Liver (tissue), 9 donors: ENCODE measurements around the gene ADRA2A. TPM values are rescaled to one million over a fixed set of nuclear protein-coding genes. Genes with fewer than 3 reads are reported as not detected.
A peak's percentile ranks its signal among the peaks of the same experiment; 100 is the strongest.

Experiments
- DNase-seq: peaks from one replicate; pipeline ENCODE4 v3.0.0-alpha.2; 2017; ENCODE audit warnings: low spot score
- H3K27ac ChIP-seq, 2 donors: one replicate each; pipeline ENCODE4 v1.7.0; 2013; ENCODE audit warnings: inconsistent platforms in 2 of 2, low read length in 2 of 2, control low read depth in 1 of 2, low read depth in 1 of 2, mild to moderate bottlenecking in 1 of 2
- H3K27me3 ChIP-seq, 4 donors: one replicate each; pipeline versions ENCODE4 v1.6.1 to v1.7.0; 2013; ENCODE audit warnings: low read length in 3 of 4, inconsistent platforms in 1 of 4, mild to moderate bottlenecking in 1 of 4, moderate library complexity in 1 of 4; ENCODE audit not compliant: control insufficient read depth in 4 of 4, insufficient read depth in 4 of 4
- H3K36me3 ChIP-seq, 4 donors: one replicate each; pipeline versions ENCODE4 v1.6.1 to v1.7.0; 2013; ENCODE audit warnings: low read length in 3 of 4, mild to moderate bottlenecking in 3 of 4, low read depth in 1 of 4, moderate library complexity in 1 of 4; ENCODE audit not compliant: control insufficient read depth in 4 of 4, insufficient read depth in 3 of 4
- H3K4me1 ChIP-seq, 4 donors: one replicate each; pipeline versions ENCODE4 v1.6.1 to v1.7.0; 2013; ENCODE audit warnings: low read length in 3 of 4, mild to moderate bottlenecking in 3 of 4, moderate library complexity in 1 of 4; ENCODE audit not compliant: control insufficient read depth in 4 of 4, insufficient read depth in 4 of 4
- H3K4me3 ChIP-seq, 3 donors: one replicate each; pipeline versions ENCODE4 v1.6.1 to v1.7.0; 2013; ENCODE audit warnings: low read length in 3 of 3, control low read depth in 1 of 3, low read depth in 1 of 3, mild to moderate bottlenecking in 1 of 3
- H3K9ac ChIP-seq, 2 donors: one replicate each; pipeline ENCODE4 v1.7.0; 2013; ENCODE audit warnings: low read length in 2 of 2, mild to moderate bottlenecking in 2 of 2, moderate library complexity in 2 of 2, control low read depth in 1 of 2, low read depth in 1 of 2
- H3K9me3 ChIP-seq, 4 donors: one replicate each; pipeline versions ENCODE4 v1.6.1 to v1.7.0; 2013; ENCODE audit warnings: low read length in 3 of 4; ENCODE audit not compliant: control insufficient read depth in 4 of 4
- EGR1 ChIP-seq, 2 donors: IDR thresholded peaks; 2 replicates each; pipeline ENCODE4 v1.6.1; 2016 to 2018; ENCODE audit warnings: antibody characterized with exemption in 2 of 2, low read depth in 2 of 2
- GABPA ChIP-seq, 2 donors: IDR thresholded peaks in 1 of 2; conservative IDR thresholded peaks in 1 of 2; 2 replicates each; pipeline ENCODE4 v1.6.1; 2016; ENCODE audit warnings: antibody characterized with exemption in 2 of 2, mild to moderate bottlenecking in 1 of 2, moderate library complexity in 1 of 2
- HNF4A ChIP-seq, 2 donors: conservative IDR thresholded peaks; 2 replicates each; pipeline ENCODE4 v1.6.1; 2016; ENCODE audit warnings: antibody characterized with exemption in 2 of 2, mild to moderate bottlenecking in 2 of 2
- RXRA ChIP-seq, 2 donors: IDR thresholded peaks; 2 replicates each; pipeline ENCODE4 v1.6.1; 2017 to 2018; ENCODE audit warnings: antibody characterized with exemption in 2 of 2, mild to moderate bottlenecking in 1 of 2
- WGBS: extraction: QIAGEN DNeasy Blood & Tissue Kit; methylation state at CpG from one replicate; pipeline ENCODE4 v1.1.7; 2013; 5-methylcytosine and 5-hydroxymethylcytosine counted together
- polyA plus RNA-seq, 2 donors: library from polyadenylated mRNA; stranded (reverse) in 1 of 2; unstranded in 1 of 2; fragments of 200-250 nt in 1 of 2; fragments of >200 nt in 1 of 2; fragmentation: Nextera tagmentation in 1 of 2; extraction: Ambion mirVana in 1 of 2; gene quantifications; one replicate each; pipeline versions ENCODE4 v1.2.1 to v1.2.3, GENCODE V29; 2013 to 2015
- total RNA-seq, 2 donors: library from RNA; depleted of rRNA; stranded (reverse); fragments of >200 nt; gene quantifications; one replicate each; pipeline ENCODE4 v1.2.3, GENCODE V29; 2014
- TF ChIP-seq, protein P1 (sequence below): IDR thresholded peaks from 2 replicates; pipeline ENCODE4 v1.6.1; 2016; ENCODE audit warnings: antibody characterized with exemption
- TF ChIP-seq, protein P2 (sequence below): IDR thresholded peaks from 2 replicates; pipeline ENCODE4 v1.6.1; 2016; ENCODE audit warnings: antibody characterized with exemption
- TF ChIP-seq, protein P3 (sequence below): IDR thresholded peaks from 2 replicates; pipeline ENCODE4 v1.6.1; 2016; ENCODE audit warnings: antibody characterized with exemption
- donor health status: healthy.
- donor health status: healthy.
- donor health status: healthy.
- donor health status: healthy.
- donor health status: healthy.

Gene ADRA2A
- total and polyA plus RNA-seq, 4 donors: 0.15 to 0.50 (median 0.33) TPM

DNA sequence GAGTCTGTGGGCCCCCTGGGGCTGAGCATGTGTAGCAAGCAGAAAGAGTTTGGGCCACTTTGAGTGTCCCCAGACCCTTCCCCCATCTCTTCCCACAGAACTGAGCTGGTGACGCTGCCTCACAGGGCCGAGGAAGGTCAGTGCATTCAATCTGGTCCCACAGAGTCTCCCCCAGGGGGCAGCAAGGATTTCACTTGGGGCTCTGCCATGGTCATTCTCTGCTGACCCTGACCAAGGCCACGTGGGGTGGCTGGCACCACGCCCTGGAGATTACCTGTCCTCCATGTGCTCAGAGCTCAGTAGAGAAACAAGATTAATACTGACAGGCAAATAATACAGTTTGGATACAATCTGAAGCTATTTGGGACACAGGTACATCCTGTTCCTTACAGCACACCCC lies 30.2 kb downstream of the ADRA2A start:
- H3K9ac ChIP-seq: no peak overlapping the region
- TF ChIP-seq EGR1 (IDR thresholded peaks at IDR 0.05; ENCODE audit: low read depth in 2 of 2): no peak
- TF ChIP-seq, protein P1, sequence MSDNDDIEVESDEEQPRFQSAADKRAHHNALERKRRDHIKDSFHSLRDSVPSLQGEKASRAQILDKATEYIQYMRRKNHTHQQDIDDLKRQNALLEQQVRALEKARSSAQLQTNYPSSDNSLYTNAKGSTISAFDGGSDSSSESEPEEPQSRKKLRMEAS: peak; percentile 15
- WGBS: 69% methylated on average over 4 of the region's 4 CpGs
- no peaks in the 10 kb centered on the region for H3K9me3 ChIP-seq
- no peaks in the 10 kb centered on the region for H3K27me3 ChIP-seq
- no peak overlapping the region for H3K4me3 ChIP-seq
- H3K4me1 ChIP-seq: peaks cover 0 to 13% (median 9%) of the 10 kb centered on the region in 4 donors
- no peak overlapping the region for H3K27ac ChIP-seq
- DNase-seq: no peak
- H3K36me3 ChIP-seq: no peaks in the 10 kb centered on the region

DNA sequence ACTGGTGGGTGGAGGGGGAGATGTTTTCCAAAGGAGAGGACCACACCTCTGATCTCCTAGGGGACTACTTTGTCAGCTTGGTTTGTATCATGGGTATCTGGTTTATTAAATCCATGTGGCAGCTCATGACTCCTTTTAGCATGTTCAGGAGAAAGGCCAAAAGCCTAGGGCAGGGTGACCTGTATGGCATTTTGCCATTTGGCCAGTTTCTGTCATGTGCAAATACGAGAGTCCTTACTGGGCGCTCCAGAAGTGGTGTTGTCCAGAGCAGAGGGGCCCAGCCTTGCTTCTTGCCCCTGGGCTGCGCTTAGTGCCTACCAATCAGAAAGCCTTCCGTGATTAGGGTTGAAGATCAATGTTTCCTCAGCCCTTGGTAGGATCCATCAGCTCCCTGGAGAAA lies 31.0 kb downstream of the ADRA2A start:
- H3K36me3 ChIP-seq: no peaks in the 10 kb centered on the region
- H3K9ac ChIP-seq: no peak overlapping the region
- WGBS: 61% methylated on average over 4 of the region's 4 CpGs
- no peak overlapping the region for H3K4me3 ChIP-seq
- H3K27me3 ChIP-seq: no peaks in the 10 kb centered on the region
- H3K27ac ChIP-seq: no peak overlapping the region
- peaks cover 0 to 13% (median 9%) of the 10 kb centered on the region in 4 donors for H3K4me1 ChIP-seq
- no peaks in the 10 kb centered on the region for H3K9me3 ChIP-seq
- no peak for DNase-seq
- peak; percentile 6 to 12 for TF ChIP-seq HNF4A (conservative IDR thresholded peaks at IDR 0.05)
- TF ChIP-seq, protein P2, sequence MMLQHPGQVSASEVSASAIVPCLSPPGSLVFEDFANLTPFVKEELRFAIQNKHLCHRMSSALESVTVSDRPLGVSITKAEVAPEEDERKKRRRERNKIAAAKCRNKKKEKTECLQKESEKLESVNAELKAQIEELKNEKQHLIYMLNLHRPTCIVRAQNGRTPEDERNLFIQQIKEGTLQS: no peak
- TF ChIP-seq RXRA (IDR thresholded peaks at IDR 0.05): peak; percentile 38 to 40
- no peak for TF ChIP-seq GABPA (IDR thresholded peaks at IDR 0.05 in 1 of 2, conservative IDR thresholded peaks at IDR 0.05 in 1 of 2)

DNA sequence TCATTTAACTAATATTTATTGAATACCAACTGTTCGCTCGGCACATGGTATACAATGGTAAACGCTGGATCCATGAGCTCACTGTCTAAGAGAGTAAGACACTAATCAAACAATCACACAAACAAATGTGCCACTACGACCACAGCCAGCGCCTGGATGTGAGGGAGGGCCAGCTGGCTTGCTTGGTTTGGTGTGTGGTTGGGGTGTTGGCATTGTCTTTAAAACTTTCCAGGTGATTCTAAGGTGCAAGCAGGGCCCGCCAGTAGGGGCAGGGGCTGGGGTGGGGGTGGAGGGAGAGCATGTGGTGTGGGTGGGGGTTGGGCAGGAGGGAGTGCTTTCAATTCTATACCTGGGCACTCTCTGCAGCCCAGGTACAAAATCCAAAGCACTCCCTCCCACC lies 31.6 kb downstream of the ADRA2A start:
- no peak for TF ChIP-seq HNF4A (conservative IDR thresholded peaks at IDR 0.05)
- H3K4me1 ChIP-seq: peaks cover 0 to 13% (median 9%) of the 10 kb centered on the region in 4 donors
- WGBS: 91% methylated on average over 6 of the region's 6 CpGs
- no peaks in the 10 kb centered on the region for H3K27me3 ChIP-seq
- no peak overlapping the region for H3K27ac ChIP-seq
- no peaks in the 10 kb centered on the region for H3K36me3 ChIP-seq
- no peak overlapping the region for H3K4me3 ChIP-seq
- no peaks in the 10 kb centered on the region for H3K9me3 ChIP-seq
- H3K9ac ChIP-seq: no peak overlapping the region
- no peak for DNase-seq

DNA sequence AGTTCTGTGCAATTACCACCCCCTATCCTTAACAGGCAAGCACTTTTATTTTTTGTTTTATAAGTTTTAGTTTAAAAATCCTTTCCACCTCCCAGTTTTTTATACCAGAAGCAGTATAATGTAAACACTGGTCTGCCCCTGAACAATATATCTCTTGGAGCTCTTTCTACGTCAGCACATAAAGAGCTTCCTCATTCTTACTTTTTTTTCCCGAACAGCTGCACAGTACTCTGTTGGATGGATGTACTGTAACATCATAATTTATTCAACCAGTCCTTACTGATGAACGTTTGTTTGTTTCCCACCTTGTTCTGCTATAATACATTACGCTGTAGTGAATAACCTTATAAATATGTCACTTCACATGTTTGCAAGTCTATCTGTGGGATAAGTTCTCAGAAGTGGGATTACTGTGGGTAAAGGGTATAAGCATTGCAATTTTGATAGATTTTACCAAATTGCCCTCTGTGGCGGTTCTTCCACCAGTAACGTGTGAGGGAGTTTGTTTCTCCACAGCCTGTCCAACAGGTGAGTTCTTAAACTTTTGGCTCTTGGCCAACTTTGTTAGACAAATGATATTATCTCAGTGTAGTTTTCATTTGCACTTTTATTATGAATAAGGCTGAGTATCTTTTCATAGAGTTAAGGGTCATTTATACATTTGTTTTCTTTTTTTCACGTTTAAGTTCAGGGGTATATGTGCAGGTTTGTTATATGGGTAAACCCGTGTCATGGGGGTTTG lies 32.8 kb downstream of the ADRA2A start:
- no peaks in the 10 kb centered on the region for H3K9me3 ChIP-seq
- H3K4me3 ChIP-seq: no peak overlapping the region
- peaks cover 0 to 13% (median 9%) of the 10 kb centered on the region in 4 donors for H3K4me1 ChIP-seq
- no peak for DNase-seq
- H3K27me3 ChIP-seq: no peaks in the 10 kb centered on the region
- no peak overlapping the region for H3K9ac ChIP-seq
- TF ChIP-seq, protein P1: no peak
- TF ChIP-seq, protein P3, sequence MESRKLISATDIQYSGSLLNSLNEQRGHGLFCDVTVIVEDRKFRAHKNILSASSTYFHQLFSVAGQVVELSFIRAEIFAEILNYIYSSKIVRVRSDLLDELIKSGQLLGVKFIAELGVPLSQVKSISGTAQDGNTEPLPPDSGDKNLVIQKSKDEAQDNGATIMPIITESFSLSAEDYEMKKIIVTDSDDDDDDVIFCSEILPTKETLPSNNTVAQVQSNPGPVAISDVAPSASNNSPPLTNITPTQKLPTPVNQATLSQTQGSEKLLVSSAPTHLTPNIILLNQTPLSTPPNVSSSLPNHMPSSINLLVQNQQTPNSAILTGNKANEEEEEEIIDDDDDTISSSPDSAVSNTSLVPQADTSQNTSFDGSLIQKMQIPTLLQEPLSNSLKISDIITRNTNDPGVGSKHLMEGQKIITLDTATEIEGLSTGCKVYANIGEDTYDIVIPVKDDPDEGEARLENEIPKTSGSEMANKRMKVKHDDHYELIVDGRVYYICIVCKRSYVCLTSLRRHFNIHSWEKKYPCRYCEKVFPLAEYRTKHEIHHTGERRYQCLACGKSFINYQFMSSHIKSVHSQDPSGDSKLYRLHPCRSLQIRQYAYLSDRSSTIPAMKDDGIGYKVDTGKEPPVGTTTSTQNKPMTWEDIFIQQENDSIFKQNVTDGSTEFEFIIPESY: no peak
- H3K36me3 ChIP-seq: no peaks in the 10 kb centered on the region
- no peak overlapping the region for H3K27ac ChIP-seq
- 67% methylated on average over 8 of the region's 8 CpGs for WGBS
